Activated naive CD8-positive, alpha-beta T cell treated with anti-CD3 and anti-CD28 coated beads, Interleukin-2, amount 50 U/mL, for 16 hours (primary cell): ENCODE results near the gene FDX2.
A peak's percentile ranks its signal among the peaks of the same experiment; 100 is the strongest.

Experiments used
- DNase-seq: peaks from one replicate; pipeline ENCODE4 v3.0.0-alpha.2; 2020; ENCODE audit warnings: low read depth, low spot score

The FDX2 gene

DNA sequence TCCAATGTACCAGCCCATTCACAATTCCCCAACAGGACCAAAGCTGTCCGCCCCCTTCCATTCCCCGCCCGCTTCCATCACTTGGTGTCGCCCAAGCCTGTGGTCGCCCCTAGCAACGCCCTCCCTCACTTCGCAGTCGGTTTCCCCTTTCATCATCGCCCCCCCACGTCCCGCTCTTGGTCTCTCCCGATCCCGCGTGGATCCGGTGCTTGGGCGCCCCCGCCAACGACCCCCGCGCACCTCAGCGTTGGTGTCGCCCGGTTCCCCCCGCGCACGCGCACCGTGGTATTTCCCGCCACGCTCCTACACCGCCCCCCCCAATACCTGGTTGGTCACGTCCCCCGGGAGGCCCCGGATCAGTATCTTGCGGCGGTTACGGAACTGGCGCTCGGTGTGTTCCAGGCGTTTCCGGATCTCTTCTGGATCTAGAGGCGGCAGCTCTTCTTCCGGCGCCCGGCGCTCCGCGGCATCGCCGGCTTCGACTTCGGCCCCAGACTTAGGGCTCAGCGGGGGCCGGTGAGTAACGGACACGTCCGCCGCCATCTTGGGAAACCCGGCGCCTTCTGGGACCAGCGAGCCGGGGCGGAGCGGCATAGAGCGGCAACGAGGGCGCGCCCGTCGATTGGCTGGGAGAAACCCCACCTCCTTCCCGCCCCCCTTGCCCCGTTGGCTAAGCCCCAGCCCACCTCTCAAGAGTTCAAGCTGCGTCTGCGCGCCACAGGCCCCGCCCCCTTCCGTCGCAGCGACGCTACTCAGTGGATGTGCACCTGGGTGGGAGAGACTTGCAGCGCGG, 17.3 kb upstream of the FDX2 start, which contains the start of gene RAVER1:
Gene RAVER1 (minus strand): TSS at position 565 of the 793 bp plus-strand sequence. CDS start 22 bp downstream, at position 543.
- peak; percentile 96 for DNase-seq

GRCh38 chr19:10332158-10332964, 16.5 kb upstream of the FDX2 start:
- DNase-seq: no peak

- DNase-seq: no peak
Observed at GRCh38 chr19:10329555-10329954, 13.7 kb upstream of the FDX2 start.

- DNase-seq: no peak
Observed at GRCh38 chr19:10328558-10329429, 13.0 kb upstream of the FDX2 start.

DNA sequence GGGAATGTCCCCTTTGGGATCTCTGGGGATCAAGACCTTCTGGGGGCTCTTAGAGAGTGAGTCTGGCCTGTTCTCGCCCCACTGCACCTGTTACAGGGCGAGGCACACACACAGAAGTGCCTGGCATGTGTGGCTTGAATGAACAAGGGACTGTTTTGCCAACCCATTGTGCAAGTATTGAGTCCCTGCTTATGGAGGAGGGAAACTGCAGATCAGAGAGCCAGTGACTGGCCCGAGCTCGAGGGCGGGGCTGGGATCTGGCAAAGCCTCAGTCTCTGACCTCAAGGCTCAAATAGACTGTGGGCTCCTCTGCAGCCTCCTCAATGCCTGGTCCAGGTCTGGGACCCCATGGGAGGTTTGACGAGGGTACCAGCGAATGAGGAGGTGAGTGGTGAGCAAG, 12.0 kb upstream of the FDX2 start:
- DNase-seq: no peak

DNA sequence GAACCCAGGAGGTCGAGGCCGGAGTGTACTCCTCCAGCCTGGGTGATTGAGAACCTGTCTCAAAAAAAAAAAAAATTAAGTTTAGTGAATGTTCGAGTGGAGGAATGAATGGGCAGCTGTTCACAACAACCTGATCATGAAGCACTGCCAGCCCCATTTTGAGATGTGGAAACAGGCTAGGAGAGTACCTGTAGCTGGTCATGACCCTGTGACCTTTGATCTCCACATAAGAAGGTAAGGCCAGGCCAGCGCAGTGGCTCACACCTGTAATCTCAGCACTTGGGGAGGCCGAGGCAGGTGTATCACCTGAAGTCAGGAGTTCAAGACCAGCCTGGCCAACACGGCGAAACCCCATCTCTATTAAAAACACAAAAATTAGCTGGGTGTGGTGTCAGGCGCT, 9.9 kb upstream of the FDX2 start:
- DNase-seq: no peak

DNA sequence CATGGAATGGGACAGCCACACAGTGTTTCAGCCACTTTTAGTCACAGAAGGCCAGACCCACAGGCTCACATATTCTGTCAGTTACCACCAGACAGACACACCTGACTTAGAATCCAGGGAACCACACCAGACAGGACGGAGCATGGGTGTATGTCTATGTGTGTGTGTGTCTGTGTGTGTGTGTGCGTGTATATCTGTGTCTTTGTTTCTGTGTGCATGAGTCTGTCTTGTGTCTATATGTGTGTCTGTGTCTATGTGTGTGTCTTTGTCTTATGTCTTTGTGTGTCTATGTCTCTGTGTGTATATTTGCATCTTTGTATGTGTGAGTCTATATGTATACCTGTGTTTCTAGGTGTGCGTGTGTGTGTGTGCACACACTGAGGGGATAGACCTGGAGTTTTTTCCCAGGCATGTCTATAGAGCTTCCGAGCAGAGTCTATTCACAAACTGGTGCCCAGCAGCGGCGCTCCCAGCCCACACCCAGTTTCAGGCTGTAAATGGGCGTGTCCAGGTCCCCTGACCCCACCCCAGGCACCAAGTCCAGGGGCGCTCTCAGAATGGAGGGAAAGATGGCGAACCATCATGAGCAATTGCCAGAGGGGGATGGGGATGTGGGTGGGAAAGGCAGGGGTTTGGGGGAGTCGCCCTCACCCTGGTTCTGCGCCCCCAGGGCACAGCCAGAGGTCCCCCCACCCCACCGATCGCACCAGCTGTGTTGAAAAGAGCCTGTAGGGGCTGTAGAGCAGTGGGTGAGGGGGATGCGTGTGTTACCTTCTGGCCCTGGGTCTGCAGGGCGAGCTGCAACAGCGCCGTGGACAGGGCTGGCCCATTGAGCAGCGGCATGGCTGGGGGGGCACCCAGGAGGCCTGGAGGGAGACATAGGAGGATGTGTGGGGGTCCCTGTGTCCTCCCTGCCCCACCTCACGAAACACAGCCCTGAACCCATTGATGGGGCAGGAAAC, 6.3 kb upstream of the FDX2 start:
- no peak for DNase-seq

GRCh38 chr19:10321417-10321797, 5.6 kb upstream of the FDX2 start:
- no peak for DNase-seq

DNA sequence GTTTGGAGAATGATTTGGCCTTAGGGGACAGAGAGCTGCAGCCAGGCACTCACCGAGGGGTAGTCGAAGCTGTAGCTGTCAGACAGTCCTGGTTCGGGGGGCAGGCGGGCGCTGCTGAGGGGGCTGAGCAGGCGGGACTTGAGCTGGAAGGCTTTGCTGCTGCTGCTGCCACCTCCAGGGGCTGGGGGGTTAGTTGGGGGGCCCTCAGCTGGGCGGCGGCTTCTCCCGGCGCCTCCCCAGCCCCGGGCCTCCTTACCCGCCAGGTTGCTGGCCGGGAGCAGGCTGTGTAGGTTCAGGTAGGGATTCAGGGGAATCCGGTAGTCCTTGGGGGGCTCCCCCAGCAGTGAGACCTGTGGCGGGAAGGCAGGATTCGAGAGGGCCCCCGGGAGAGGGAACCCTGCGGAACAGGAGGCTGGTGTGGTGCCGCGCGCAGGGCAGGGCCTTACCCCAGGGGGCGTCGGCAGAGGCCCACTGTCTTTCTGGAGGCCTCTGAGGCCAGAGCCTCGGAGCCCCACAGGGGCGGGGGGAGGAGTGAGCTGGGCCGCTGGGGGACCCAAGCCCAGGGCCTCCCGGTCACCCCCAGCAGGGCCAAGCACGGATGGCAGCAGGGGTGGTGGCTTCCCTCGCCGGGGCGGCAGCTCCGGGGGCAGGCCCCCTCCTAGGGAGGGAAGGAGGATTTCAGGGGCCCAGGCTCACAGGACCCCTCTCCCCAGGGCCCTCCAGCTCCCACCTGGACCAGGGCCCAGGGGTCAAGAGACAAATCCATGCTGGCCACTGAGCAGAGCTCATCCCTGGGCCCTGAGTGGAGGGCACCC, 5.0 kb upstream of the FDX2 start:
- DNase-seq: no peak

DNA sequence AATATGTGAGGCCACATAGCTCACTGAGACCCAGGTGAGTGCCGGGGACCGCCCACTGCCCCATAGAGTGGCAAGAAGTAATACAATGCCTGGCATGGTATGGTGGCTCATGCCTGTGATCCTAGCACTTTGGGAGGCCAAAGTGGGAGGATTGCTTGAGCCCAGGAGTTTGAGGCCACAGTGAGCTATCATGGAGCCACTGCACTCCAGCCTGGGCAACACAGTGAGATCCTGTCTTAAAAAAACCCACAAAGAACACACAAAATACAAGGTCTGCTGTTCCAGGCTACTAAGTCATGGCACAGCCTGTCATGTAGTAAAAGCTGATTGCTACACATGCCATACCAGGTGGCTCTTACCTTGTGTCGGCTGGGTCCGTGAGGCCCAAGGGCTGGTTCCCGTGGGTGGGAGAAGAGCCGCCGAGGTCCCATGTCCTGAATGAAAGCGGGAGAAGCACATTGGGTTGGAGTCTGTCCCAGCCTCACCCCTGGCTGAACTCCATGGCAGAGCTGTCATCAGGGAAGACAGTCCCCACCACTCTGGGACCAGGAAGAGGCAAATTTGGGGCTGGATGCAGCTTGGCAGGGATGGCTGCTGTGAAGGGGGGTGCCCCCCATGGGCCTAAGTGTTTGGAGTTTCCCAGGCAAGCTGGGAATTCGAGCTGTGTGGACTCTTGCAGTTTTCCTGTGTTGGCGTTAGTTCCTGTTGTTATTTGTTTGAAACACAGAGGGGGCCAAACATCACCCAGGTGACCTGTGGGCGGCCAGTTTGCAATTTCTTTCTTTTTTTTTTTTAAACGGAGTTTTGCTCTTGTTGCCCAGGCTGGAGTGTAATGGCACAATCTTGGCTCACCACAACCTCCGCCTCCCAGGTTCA, 3.2 kb upstream of the FDX2 start:
- DNase-seq: no peak

GRCh38 chr19:10317857-10318462, 2.1 kb upstream of the FDX2 start:
- no peak for DNase-seq

GRCh38 chr19:10317045-10317856, 1.4 kb upstream of the FDX2 start:
- DNase-seq: no peak

DNA sequence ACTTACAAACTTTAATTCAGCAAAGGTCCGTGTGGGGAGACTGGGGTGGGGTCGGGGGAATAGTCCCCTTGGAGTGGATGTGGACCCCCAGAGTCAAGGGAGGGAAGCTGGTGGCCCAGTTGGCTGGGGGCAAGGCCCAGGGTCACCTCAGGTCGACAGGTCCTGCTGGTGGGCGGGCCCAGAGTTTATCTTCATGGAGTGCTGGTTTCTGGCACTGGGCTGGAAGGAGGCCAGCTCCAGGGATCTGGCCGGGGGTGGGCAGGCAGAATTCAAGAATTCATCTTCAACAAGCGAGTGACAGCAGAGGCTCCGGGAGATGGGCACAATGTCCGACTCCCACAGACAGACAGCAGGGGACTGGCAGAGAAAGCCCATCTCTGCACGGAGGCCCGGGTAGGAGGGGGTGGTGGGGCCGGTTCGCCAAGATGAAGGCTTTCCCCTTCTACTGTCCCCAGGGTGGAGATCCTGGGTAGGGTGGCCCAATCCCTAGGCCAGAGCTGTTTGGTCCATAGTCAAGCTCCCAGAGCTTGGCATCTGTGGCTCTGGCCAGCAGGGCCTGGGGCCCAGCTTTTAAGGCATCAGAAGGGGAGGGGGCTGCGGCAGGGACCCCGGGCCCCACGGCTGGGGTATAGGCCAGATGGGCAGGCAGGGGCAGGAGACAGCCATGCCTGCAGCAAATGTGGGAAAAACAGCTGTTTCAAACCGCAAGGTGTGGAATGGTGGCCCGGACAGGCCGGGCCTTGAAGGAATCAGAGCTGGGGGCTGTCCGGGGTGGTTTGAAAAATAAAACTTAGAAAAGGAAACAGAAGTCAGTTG, 622 bp upstream of the FDX2 start:
- DNase-seq: no peak

GRCh38 chr19:10309423-10309822, 6.4 kb downstream of the FDX2 start, which contains the start of gene ZGLP1:
TSS of gene ZGLP1 (minus strand) at chr19:10309815.
- no peak for DNase-seq

DNA sequence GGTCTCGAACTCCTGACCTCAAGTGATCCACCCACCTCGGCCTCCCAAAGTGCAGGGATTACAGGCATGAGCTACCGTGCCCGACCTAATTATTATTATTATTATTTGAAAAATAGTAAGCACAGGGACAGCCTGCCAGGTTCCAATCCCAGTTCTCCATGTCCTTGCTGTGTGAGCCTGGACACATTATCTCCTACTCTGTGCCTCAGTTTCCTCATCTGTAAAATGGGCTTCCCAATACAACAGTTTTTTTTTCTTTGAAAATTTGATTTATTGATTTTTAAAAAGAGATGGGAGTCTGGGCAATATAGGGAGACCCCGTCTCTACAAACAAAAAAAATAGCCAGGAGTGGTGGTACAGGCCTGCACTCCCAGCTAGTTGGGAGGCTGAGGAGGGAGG, 9.5 kb downstream of the FDX2 start:
- no peak for DNase-seq

GRCh38 chr19:10305139-10305806, 10.5 kb downstream of the FDX2 start:
- DNase-seq: no peak
